GM12891 (cell line): ENCODE measurements around the gene CDH5.

ENCODE experiments used
- DNase-seq: peaks from one replicate; pipeline ENCODE4 v3.0.0; 2011; ENCODE audit warnings: low spot score; ENCODE audit not compliant: insufficient read length
- FAIRE-seq: peaks from 2 replicates; lab custom pipeline; 2011; peaks lifted over from hg19 to GRCh38; lab: Jason Lieb, UNC
- PAX5 ChIP-seq: IDR thresholded peaks from 2 replicates; pipeline ENCODE4 v1.6.1; 2011; ENCODE audit warnings: low read length, moderate library complexity, mild to moderate bottlenecking; ENCODE audit not compliant: insufficient read depth, severe bottlenecking
- POLR2A ChIP-seq: IDR thresholded peaks from 2 replicates; pipeline ENCODE4 v1.6.1; 2011; ENCODE audit warnings: low read depth, low read length, control low read depth
- POLR2AphosphoS5 ChIP-seq: IDR thresholded peaks from 2 replicates; pipeline ENCODE4 v1.6.1; 2011; ENCODE audit warnings: low read depth, low read length, control low read depth
- POU2F2 ChIP-seq: IDR thresholded peaks from 2 replicates; pipeline ENCODE4 v1.6.1; 2011; ENCODE audit warnings: low read depth, mild to moderate bottlenecking, control low read depth, low read length, moderate library complexity
- SPI1 ChIP-seq: IDR thresholded peaks from 2 replicates; pipeline ENCODE4 v1.6.1; 2011; ENCODE audit warnings: low read depth, low read length, control low read depth
- TAF1 ChIP-seq: IDR thresholded peaks from 2 replicates; pipeline ENCODE4 v1.6.1; 2011; ENCODE audit warnings: low read depth, low read length, control low read depth

The CDH5 gene

GRCh38 chr16:66434619-66435430, 68.3 kb downstream of the CDH5 start:
- DNase-seq (no peak), FAIRE-seq (no peak)
- no peak for TF ChIP-seq PAX5
- no peak for TF ChIP-seq POLR2A
- no peak for TF ChIP-seq TAF1
- TF ChIP-seq SPI1: no peak
- no peak for TF ChIP-seq POLR2AphosphoS5
- no peak for TF ChIP-seq POU2F2

DNA sequence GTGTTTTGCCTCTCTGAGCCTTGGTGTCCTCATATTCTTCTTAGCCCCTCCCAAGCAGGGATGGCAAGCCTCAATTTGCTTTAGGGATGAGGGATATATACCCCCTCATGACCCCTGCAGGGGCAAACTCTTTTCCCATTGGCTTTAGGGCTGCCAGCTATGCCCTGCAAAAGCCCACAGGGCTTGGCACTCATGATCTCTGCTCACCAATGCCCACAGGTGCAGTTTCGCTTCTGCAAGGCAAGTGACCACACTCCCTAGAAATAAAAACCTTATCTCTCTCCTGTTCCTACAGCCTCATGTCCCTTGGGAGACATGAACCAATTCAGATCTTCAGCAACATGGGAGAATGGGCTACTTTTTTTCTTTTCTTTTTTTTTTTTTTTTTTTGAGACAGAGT, 69.4 kb downstream of the CDH5 start:
- DNase-seq (no peak), FAIRE-seq (no peak)
- no peak for TF ChIP-seq SPI1
- TF ChIP-seq PAX5: no peak

DNA sequence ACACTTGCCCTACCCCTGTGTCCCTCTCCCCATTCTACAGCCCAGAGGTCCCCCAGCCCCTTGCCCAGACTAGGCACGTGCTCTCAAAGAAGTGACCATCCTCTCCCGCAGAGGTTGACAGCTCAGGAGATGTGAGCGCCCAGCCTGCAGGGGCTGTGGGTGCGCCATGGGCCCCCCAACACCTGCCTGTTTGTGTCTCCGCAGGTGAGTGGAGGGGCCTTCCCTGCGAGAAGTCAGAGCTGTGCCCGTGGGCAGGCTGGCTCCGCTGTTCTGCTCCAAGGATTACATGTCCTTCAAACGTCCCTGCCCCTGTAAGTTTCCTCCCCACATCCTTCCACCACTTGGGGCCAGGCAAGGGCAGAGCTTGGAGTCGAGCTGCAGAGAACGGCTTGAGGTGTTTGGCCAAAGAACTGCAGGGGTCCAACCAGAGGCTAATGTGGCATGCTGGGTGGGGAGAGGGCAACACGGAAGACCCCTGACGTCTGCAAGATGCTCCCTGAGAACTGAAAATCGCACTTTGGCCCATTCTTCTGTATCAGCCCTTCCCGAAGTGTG, 71.0 kb downstream of the CDH5 start:
- DNase-seq: no peak
- no peak for FAIRE-seq

GRCh38 chr16:66438536-66438935, 72.0 kb downstream of the CDH5 start:
- no peak for FAIRE-seq
- TF ChIP-seq SPI1: no peak
- TF ChIP-seq PAX5: no peak
- TF ChIP-seq POLR2A: no peak
- TF ChIP-seq TAF1: no peak
- no peak for TF ChIP-seq POLR2AphosphoS5
- TF ChIP-seq POU2F2: no peak
- no peak for DNase-seq

More for the DNA sequence above, 71.0 kb downstream of the CDH5 start:
- TF ChIP-seq POU2F2 (no peak), PAX5 (no peak), TAF1 (no peak)

DNA sequence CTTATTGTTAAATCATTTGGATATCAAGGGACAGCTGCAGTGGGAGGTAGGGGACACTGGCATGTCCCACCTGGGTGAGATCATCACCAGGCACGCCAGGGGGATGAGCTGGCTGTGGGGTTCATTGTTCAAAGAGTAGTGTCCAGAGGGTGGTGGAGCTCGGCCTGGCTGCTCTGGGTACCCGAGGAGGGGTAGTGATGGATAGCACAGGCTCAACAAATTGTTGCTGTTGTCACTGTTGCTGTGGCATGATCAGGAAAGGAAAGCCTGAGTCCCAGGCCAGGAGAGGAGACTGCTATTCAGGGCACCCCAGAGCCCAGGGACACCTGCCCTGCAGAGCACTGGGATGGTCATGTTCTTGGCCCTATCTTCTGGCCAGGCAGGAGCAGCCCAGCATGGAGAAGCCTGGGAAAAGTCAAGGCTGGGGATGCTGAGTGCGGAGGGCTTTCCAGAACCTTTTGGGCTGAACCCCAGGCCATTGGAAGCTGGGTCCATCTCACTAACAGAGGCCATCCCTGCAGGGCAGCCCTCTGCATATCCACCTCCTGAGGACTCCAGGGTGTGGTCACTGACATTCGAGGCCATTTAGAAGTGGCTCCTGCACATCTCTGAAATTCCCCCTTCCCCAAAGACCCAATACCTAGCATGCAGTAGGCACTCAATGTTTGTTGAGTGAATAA, 72.7 kb downstream of the CDH5 start:
- TF ChIP-seq TAF1 (no peak), POLR2A (no peak), SPI1 (no peak)
- DNase-seq: no peak
- no peak for FAIRE-seq

DNA sequence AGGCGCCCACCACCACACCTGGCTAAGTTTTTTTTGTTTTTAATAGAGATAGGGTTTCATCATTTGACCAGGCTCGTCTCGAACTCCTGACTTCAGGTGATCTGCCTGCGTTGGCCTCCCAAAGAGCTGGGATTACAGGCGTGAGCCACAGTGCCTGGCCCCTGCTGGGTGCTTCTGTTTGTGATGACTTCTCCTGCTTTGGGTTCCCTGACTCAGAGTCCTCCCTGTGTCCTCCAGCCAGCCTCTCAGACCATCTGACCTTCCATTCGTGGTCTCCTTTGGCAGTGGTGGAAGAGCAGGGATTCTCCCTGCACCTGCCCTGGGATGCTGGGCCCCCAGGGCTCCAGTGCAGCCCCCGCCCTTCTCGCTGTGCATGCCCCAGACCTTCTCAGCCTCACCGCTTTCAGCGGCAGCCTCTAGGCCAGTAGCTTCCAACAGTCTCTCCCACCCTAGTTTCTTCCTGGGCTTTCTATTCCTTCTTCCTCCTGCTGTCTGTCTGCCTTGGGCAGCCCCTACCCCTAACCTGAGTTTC, 73.8 kb downstream of the CDH5 start:
- DNase-seq: no peak
- TF ChIP-seq PAX5 (no peak), POLR2AphosphoS5 (no peak), SPI1 (no peak), POU2F2 (no peak), POLR2A (no peak), TAF1 (no peak)
- FAIRE-seq: no peak

- FAIRE-seq (no peak), DNase-seq (no peak)
- TF ChIP-seq PAX5 (no peak), POU2F2 (no peak), POLR2AphosphoS5 (no peak), TAF1 (no peak)
Observed at GRCh38 chr16:66440970-66441369, 74.5 kb downstream of the CDH5 start.

GRCh38 chr16:66441586-66442375, 75.3 kb downstream of the CDH5 start:
- TF ChIP-seq POLR2A (no peak), POU2F2 (no peak), TAF1 (no peak), POLR2AphosphoS5 (no peak), SPI1 (no peak)
- no peak for DNase-seq
- no peak for FAIRE-seq

GRCh38 chr16:66442502-66443268, 76.2 kb downstream of the CDH5 start:
- no peak for FAIRE-seq
- TF ChIP-seq SPI1 (no peak), TAF1 (no peak), POU2F2 (no peak), POLR2A (no peak), POLR2AphosphoS5 (no peak), PAX5 (no peak)
- no peak for DNase-seq

DNA sequence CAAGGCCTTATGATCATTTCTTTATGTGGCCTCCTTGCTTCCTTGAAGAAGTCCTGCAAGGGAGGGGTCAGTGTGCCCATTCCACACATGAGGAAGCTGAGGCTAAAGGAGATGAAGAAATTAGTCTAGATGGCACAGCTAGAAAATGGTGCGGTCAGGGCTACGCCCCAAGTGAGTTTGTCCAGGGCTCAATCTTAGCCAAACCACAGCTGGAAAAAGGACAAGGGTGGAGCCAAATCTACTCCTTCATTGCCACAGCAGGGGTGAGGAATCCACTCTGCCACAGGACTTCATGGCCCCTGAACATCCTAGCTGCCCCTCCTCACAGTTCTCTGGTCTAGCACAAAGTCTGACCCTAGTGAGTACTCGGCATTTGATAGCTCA, 76.8 kb downstream of the CDH5 start:
- FAIRE-seq (no peak), DNase-seq (no peak)
- TF ChIP-seq SPI1 (no peak), POU2F2 (no peak), TAF1 (no peak), POLR2AphosphoS5 (no peak), POLR2A (no peak), PAX5 (no peak)
